ENCODE data around the gene ERCC5. TPM values are rescaled to one million over a fixed set of nuclear protein-coding genes. Genes with fewer than 3 reads are reported as not detected.

Gene ERCC5
- total and polyA plus RNA-seq, 9 of the 15 experiments (the other 6 are each of a cell fraction or from before 2014, with no cell fraction given) = 7.4 to 43.1 (median 33.9) TPM

DNA sequence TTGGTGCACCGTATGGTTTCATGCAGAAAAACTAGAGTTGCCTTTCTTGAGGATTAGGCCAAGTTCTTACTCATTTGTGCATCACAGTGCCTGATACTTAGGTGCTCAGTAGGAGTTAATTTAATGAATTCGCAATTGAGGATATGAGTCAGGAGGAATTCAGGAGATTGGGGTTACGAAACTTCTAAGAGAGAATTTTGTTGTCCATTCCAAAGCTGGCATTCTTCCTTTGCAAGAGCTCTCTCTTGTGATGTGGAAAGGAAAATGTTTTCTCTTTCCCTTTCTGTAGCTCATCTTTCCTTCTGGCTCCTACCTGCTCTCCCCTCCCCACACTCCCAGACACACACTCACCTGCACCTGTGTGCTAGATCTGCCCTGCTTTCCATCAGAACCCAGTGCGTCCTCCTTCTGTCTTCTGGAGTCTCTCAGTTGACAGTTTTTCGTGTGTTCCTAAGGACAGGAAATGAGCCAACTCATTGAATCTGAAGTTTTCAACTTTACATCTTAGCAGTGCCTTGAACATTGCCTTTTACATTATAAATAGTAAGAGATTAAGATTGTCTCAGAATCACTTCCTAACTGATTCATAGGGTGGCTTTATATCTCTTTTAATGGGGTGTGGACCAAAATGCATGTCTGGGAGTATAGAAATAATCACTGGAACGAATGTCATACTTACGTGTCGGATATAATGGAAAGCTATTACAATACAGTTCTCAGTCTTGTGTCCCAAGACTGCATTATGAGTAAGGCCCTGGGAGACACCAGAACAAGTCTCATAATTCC, 19.7 kb upstream of the ERCC5 start:
- BruUV-seq (replicated peaks) = no TSS peak
- Histone ChIP-seq H3K9ac (ENCODE audit: insufficient read depth in 1 of 2, low read depth in 2 of 2, low read length in 2 of 2) (no peak overlapping the region), H2AFZ (ENCODE audit: low read depth, low read length) (no peak overlapping the region), H3K4me3 (no peak overlapping the region), H3K4me2 (ENCODE audit: insufficient read depth, low read length) (no peak overlapping the region), H3K27me3 (ENCODE audit: control insufficient read depth in 2 of 2, insufficient read depth in 2 of 2, low read length in 2 of 2) (no peaks in the 10 kb centered on the region), H3K4me1 (replicated peaks in 1 of 2; ENCODE audit: control insufficient read depth in 2 of 2, insufficient read depth in 2 of 2, low read length in 2 of 2) (no peaks in the 10 kb centered on the region), H3K79me2 (ENCODE audit: control insufficient read depth, insufficient read depth, low read length) (no peaks in the 10 kb centered on the region), H3K9me1 (ENCODE audit: control insufficient read depth, insufficient read depth, low read length) (no peaks in the 10 kb centered on the region), H4K20me1 (replicated peaks; ENCODE audit: control insufficient read depth, insufficient read depth, low read length) (no peaks in the 10 kb centered on the region), H3K36me3 (ENCODE audit: control insufficient read depth, insufficient read depth, low read length) (peaks cover 40% of the 10 kb centered on the region), H3K9me3 (replicated peaks; ENCODE audit: control insufficient read depth, insufficient read depth, low read depth, low read length) (no peaks in the 10 kb centered on the region), H3K27ac (ENCODE audit: extremely low read depth, low read depth, low read length) (no peak overlapping the region)
- in situ Hi-C loops (cut with MboI) (no loop called here), intact Hi-C loops (cut with micrococcal nuclease) (no loop called here)
- WGBS (ENCODE audit: insufficient coverage, low coverage, missing lambda C conversion rate) = 83% methylated on average over 8 of the region's 8 CpGs
- no peak for TF ChIP-seq PRMT5 (CRISPR knock-in tag; IDR thresholded peaks at IDR 0.05)
- ChIA-PET CTCF (ENCODE audit: low intra/inter-chr PET ratio) (no interaction called here), POLR2A (no interaction called here)
- ATAC-seq (no peak), DNase-seq (ENCODE audit: extremely low read depth in 1 of 4, low spot score in 3 of 4) (no peak), FAIRE-seq (no peak)

DNA sequence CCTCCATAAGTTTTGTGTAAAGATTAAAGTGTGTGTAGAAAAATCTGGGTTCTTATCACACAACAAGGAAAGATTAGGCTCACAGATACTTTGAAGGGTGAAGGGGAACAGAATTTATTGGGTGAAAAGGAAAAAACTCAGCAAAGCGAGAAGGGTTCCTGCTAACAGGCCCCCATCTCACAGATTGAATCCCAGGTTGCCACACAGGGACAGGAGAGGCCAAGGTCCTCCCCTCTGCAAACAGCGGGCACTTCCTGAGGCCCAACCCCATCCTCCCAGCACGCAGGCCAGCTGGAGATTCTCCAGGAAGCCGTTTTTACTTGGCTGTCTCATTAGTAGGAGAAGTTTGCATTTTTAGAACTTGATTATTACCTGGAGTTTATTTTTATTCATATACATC, 15.2 kb upstream of the ERCC5 start:
- Histone ChIP-seq H3K9me1 (ENCODE audit: control insufficient read depth, insufficient read depth, low read length) (no peaks in the 10 kb centered on the region), H3K4me3 (no peak overlapping the region), H3K79me2 (ENCODE audit: control insufficient read depth, insufficient read depth, low read length) (no peaks in the 10 kb centered on the region), H2AFZ (ENCODE audit: low read depth, low read length) (no peak overlapping the region), H3K9ac (ENCODE audit: insufficient read depth in 1 of 2, low read depth in 2 of 2, low read length in 2 of 2) (no peak overlapping the region), H3K4me1 (replicated peaks in 1 of 2; ENCODE audit: control insufficient read depth in 2 of 2, insufficient read depth in 2 of 2, low read length in 2 of 2) (no peaks in the 10 kb centered on the region), H3K36me3 (ENCODE audit: control insufficient read depth, insufficient read depth, low read length) (peaks cover 38% of the 10 kb centered on the region; the same call in 2 of the 3 replicates), H3K27ac (ENCODE audit: extremely low read depth, low read depth, low read length) (no peak overlapping the region), H3K27me3 (ENCODE audit: control insufficient read depth in 2 of 2, insufficient read depth in 2 of 2, low read length in 2 of 2) (no peaks in the 10 kb centered on the region), H3K4me2 (ENCODE audit: insufficient read depth, low read length) (no peak overlapping the region), H4K20me1 (replicated peaks; ENCODE audit: control insufficient read depth, insufficient read depth, low read length) (no peaks in the 10 kb centered on the region), H3K9me3 (replicated peaks; ENCODE audit: control insufficient read depth, insufficient read depth, low read depth, low read length) (no peaks in the 10 kb centered on the region)
- ATAC-seq (no peak), DNase-seq (ENCODE audit: extremely low read depth in 1 of 4, low spot score in 3 of 4) (no peak), FAIRE-seq (no peak)
- in situ Hi-C loops (cut with MboI) (no loop called here), intact Hi-C loops (cut with micrococcal nuclease) (no loop called here)
- POLR2A ChIA-PET = no interaction called here
- WGBS (ENCODE audit: insufficient coverage, low coverage, missing lambda C conversion rate) = 71% methylated on average over 4 of the region's 4 CpGs
- CTCF ChIA-PET (ENCODE audit: low intra/inter-chr PET ratio) = no interaction called here
- no TSS peak for BruUV-seq (replicated peaks)
- no peak for TF ChIP-seq CHD4 (IDR thresholded peaks at IDR 0.05; ENCODE audit: insufficient read depth, insufficient replicate concordance, low read depth, low read length, poor library complexity, severe bottlenecking)
- TF ChIP-seq ZNF41 (CRISPR knock-in tag; conservative IDR thresholded peaks at IDR 0.05) = no peak
- TF ChIP-seq ZNF23 (CRISPR knock-in tag; IDR thresholded peaks at IDR 0.05) = no peak
- TF ChIP-seq, protein P1, sequence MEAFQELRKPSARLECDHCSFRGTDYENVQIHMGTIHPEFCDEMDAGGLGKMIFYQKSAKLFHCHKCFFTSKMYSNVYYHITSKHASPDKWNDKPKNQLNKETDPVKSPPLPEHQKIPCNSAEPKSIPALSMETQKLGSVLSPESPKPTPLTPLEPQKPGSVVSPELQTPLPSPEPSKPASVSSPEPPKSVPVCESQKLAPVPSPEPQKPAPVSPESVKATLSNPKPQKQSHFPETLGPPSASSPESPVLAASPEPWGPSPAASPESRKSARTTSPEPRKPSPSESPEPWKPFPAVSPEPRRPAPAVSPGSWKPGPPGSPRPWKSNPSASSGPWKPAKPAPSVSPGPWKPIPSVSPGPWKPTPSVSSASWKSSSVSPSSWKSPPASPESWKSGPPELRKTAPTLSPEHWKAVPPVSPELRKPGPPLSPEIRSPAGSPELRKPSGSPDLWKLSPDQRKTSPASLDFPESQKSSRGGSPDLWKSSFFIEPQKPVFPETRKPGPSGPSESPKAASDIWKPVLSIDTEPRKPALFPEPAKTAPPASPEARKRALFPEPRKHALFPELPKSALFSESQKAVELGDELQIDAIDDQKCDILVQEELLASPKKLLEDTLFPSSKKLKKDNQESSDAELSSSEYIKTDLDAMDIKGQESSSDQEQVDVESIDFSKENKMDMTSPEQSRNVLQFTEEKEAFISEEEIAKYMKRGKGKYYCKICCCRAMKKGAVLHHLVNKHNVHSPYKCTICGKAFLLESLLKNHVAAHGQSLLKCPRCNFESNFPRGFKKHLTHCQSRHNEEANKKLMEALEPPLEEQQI (IDR thresholded peaks at IDR 0.05) = no peak
- no peak for TF ChIP-seq TCF7L2 (IDR thresholded peaks at IDR 0.05; ENCODE audit: low read depth, low read length)
- TF ChIP-seq SMAD2 (IDR thresholded peaks at IDR 0.05; ENCODE audit: low read depth, low read length) = no peak
- TF ChIP-seq SPI1 (IDR thresholded peaks at IDR 0.05; ENCODE audit: borderline replicate concordance, low read depth, low read length) = no peak
- TF ChIP-seq SIRT6 (IDR thresholded peaks at IDR 0.05; ENCODE audit: low read depth, low read length) = no peak
- TF ChIP-seq ZNF24 (IDR thresholded peaks at IDR 0.05) = no peak
- no peak for TF ChIP-seq TBP (optimal IDR thresholded peaks at IDR 0.05; ENCODE audit: low read depth, low read length)

Data from K562 (cell line).